Neural progenitor cell (in vitro differentiated cells): ENCODE measurements around the gene TEP1.

Experiments
- EZH2 ChIP-seq: fragments of 200-600 bp; sonication (generic); IDR thresholded peaks from 2 replicates; pipeline ENCODE4 v1.6.1; 2017; ENCODE audit warnings: antibody characterized with exemption, mild to moderate bottlenecking, moderate library complexity
- EZH2phosphoT487 ChIP-seq: fragments of 200-600 bp; sonication (generic); IDR thresholded peaks from 2 replicates; pipeline ENCODE4 v1.6.1; 2017; ENCODE audit warnings: antibody characterized with exemption
- TF ChIP-seq, protein P1 (sequence below): fragments of 200-600 bp; sonication (generic); IDR thresholded peaks from 2 replicates; pipeline ENCODE4 v1.5.1; 2017; ENCODE audit warnings: antibody characterized with exemption, mild to moderate bottlenecking

DNA sequence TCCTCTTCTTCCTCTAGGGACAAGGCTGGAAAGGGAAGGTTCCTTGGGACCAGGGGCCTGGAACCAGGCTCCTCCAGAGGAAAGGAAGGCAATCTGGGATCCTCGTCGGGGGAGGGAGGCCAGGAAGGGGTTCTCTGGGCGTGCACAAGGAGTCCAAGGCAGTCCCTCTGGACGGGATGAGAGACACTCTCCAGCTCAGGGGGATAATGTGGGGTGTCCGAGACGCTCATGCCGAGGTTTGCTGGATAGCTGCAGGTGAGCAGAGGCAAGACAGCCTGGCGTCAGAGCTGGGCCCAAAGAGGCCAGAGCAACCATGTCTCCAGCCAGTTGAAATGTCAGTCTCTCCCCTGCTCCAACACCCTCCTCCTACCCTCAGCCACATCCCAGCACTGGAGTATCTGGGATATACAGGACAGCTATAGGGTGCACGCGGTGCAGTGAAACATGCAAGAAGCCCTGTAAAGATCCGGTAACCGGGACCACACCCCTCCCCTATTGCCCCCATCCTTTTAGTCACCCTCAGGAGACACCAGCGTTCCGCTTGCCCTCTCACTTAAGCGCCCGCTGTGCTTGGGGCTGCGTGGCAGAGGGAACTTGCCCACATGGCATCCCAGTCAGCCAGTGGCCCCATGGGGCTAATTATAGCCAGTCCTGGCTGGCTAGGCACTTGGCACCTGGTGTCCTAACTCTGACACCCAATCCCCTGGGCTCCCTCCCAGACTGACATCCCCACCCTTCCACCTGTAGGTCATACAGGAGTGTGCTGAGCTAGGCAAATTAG is 22.5 kb upstream of the TEP1 start, which contains the start of gene KLHL33:
- TF ChIP-seq, protein P1, sequence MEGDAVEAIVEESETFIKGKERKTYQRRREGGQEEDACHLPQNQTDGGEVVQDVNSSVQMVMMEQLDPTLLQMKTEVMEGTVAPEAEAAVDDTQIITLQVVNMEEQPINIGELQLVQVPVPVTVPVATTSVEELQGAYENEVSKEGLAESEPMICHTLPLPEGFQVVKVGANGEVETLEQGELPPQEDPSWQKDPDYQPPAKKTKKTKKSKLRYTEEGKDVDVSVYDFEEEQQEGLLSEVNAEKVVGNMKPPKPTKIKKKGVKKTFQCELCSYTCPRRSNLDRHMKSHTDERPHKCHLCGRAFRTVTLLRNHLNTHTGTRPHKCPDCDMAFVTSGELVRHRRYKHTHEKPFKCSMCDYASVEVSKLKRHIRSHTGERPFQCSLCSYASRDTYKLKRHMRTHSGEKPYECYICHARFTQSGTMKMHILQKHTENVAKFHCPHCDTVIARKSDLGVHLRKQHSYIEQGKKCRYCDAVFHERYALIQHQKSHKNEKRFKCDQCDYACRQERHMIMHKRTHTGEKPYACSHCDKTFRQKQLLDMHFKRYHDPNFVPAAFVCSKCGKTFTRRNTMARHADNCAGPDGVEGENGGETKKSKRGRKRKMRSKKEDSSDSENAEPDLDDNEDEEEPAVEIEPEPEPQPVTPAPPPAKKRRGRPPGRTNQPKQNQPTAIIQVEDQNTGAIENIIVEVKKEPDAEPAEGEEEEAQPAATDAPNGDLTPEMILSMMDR: no peak
- no peak for TF ChIP-seq EZH2phosphoT487
- TF ChIP-seq EZH2: no peak
